Stimulated activated naive CD8-positive, alpha-beta T cell treated with anti-CD3 and anti-CD28 coated beads, Interleukin-15, Interleukin-2, amounts not matched to agents 100 U/mL and 50 U/mL, for 24 hours (primary cell): ENCODE data around the gene TMEM138.

Experiments
- ATAC-seq: fragments of 150-1000 bp; cut with Tn5 transposase; one replicate; pipeline ENCODE4 v1.10.0; 2021
- DNase-seq: peaks from one replicate; pipeline ENCODE4 v3.0.0; 2021

The TMEM138 gene

DNA sequence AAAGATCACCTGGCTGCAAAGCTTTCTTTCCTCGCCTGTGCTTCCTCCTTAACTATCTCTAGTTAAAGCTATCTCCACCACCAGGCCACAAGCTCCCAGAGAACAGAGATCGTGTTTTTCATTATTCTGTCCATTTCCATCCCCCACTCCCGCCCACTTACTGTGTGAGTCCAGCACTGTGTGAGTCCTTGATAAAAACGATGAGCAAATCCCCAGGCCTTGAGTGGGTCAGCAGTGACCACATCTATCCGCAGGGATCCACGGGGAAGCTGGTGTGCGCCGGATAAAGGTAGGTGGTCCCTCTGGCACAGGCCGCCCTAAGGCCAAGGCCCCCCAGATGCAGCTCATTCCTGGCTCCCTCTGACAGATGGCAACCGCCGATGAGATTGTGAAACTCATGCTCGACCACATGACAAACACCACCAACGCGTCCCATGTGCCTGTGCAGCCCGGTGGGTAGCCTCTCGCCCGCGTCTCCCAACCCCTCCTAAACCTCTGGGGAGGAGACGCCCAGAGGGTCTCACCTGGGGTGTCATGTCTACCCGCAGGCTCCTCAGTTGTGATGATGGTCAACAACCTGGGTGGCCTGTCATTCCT, 19.9 kb upstream of the TMEM138 start:
- ATAC-seq (no peak), DNase-seq (no peak)

DNA sequence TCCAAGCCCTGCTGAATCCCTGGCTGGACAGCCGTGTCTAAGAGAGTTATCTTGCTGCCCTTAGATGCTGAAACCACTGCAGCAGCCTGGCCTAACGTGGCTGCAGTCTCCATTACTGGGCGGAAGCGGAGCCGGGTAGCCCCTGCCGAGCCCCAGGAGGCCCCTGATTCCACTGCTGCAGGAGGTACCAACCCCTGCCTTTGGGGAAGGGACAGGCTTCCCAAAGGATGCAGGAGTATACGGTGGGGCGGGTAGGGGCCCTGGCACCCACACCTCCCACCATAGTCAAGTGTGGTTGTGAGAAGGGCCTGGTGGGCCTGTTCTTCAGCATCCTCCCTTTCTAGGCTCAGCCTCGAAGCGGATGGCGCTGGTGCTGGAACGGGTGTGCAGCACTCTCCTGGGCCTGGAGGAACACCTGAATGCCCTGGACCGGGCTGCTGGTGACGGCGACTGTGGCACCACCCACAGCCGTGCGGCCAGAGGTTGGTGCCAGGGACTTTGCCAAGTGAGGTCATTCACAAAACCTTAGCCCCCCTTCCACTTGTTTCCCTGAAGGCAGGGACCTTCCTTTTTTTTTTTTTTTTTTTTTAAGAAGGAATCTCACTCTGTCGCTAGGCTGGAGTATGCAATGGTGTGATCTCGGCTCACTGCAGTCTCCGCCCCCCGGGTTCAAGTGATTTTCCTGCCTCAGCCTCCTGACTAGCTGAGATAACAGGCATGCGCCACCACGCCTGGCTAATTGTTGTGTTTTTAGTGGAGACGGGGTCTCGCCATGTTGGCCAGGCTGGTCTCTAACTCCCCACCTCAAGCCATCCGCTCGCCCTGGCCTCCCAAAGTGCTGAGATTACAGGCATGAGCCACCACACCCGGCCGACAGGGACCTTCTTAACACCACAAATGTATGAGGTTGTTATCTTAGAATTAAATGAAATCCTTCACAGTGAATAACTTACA, 18.1 kb upstream of the TMEM138 start:
- ATAC-seq (no peak), DNase-seq (no peak)

DNA sequence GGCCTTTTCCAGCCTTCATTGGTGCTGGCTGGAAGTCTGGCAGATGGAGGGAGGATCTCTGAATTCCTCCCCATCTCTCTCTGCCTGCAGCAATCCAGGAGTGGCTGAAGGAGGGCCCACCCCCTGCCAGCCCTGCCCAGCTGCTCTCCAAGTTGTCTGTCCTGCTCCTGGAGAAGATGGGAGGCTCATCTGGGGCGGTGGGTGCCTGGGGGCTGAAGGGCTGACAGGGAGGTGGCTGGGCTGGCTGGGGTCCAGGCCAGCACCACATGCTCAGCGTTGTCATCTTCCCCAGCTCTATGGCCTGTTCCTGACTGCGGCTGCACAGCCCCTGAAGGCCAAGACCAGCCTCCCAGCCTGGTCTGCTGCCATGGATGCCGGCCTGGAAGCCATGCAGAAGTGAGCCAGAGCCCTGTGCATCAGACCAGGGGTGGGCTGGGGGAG, 17.0 kb upstream of the TMEM138 start:
- no peak for ATAC-seq

DNA sequence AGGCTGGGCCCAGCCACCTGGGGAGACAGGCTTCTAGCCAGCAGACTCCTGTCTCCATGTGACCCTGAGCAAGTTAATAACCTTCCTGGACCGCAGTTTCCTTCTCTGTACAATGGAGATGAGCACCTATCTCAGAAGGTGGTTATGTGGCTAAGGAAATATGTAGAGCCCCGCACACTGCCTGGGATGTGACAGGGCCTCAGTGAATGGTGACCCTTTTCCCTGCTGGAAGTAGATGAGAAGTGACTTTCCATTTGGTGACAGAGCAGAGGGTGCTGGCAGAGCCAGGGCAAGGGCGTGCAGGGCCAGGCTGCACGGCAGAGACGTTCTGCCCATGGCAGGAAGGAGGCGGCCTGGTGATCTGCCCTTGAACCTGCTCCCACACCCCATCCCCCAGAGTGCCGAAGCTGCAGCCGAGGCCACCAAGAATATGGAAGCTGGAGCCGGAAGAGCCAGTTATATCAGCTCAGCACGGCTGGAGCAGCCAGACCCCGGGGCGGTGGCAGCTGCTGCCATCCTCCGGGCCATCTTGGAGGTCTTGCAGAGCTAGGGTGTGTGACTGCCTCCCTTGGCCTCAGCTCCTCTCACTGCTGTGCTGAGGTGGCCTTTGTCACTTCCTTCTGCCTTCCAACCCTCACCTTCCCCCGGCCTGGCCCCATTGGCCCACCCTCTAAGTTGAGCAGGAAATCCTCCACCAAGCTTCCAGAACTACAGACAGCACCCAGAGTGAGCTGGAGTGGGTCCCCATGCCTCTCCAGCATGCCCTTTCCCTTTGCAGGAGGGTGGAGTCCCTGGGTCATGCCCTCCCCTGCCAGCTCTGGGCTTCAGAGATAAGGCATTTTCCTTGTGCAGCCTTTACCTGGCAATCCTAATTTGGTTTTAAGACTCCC, 16.0 kb upstream of the TMEM138 start:
- ATAC-seq: no peak
- DNase-seq: no peak

More for the DNA sequence above, 17.0 kb upstream of the TMEM138 start:
- DNase-seq: no peak

DNA sequence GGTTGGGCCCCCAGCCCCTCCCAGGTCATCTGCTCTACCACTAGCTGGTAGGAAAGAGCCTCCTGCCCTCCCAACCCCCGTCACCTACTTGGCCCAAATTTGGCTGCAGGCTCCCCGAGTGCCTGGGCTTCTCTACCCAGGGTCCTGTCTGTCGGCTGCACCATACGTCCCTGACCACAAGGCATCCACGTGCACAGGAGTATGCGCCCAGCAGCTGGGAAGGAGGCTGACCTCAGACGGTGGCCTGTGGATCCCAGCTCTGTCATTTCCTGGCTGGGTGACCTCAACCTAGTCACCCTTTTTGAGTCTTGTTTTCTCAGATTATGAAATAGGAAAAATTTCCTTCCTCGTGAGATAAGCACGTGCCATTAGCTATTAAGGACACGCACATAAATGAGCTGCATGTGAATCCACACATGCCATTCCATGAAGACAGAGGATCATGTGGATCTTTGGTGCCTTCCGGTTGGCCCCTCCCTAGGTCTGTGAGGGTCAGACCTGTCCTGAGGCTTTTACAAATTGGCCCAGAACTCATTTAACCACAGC, 14.2 kb upstream of the TMEM138 start:
- DNase-seq (no peak), ATAC-seq (no peak)

DNA sequence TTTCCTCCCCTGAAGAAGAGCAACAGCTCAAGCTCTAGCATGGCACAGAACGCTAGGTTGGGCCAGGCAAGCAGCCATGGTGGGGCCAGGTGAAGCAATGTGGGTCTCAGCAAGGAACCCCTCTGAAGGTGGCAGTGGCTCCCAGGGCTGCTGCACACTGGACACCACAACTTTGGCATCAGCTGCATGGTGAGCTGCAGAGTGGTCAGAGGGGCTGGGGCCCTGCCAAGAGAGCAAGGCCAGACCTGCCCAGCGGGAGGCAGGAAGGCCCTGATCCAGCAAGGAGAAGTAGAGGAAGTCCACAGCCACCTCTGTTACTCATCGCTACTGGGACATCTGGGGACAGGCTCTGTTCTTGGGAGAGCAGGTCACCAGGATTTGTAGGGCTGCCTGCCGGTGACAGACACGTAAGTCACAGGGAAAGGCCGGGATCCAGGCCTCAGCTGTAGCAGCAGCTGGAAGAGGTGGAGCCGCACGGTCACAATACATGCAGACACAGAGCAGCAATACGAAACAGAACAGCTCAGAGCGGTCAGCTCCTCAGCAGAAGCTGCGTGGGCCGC, 12.9 kb upstream of the TMEM138 start:
- DNase-seq: no peak
- ATAC-seq: no peak

DNA sequence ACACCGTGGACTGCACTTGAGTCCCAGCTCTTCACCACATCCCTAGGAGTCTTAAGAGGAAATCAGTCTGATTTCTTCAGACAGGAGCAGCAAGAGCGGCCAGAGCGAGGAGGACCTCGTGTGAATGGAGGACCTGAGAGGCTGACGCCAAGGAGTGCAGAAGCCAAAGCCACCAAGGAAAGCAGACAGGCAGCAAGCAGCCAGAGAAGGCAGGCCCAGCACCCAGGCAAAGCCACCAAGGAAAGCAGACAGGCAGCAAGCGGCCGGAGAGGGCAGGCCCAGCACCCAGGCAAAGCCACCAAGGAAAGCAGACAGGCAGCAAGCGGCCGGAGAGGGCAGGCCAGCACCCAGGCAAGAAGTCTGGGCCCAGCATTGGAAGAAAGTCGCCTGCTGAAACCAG, 12.3 kb upstream of the TMEM138 start:
- DNase-seq (no peak), ATAC-seq (no peak)

DNA sequence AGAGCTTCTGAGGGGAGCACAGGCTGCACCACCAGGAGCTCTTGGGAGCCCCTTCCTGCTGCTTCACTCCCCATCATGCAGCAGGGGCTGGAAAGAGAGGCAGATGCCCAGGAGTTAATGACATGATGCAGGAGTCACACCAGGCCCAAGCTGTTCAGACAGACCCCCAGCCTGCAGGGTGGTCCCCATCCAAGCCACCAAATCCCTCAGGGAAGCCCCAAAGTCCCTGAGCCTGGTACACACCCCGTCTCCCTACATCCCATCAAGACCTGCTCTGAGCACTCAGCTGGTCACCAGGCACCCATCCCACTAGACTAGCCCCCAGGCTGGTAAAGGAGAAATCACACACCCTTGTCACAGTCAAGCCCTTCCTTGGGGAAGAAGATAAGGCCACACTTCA, 11.8 kb upstream of the TMEM138 start:
- no peak for ATAC-seq
- DNase-seq: no peak

DNA sequence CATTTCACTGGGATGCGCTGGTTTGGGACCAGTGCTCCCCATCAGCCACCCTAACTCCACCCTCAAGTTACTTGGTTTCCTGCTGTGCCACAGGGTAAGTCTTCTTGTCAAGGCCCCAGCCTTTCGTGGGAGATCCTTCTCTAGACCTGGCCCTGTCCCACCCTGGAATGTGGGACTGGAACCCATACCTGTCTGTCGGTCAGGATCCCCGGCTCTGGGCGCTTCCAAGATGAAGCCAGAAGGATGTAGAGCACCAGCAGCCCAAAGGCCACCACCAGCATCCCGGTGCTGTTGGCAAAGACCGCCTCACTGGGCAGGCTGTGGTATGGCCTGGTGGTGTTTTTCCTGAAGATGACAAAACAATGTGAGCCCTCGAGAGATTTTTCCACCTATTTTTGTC, 11.4 kb upstream of the TMEM138 start:
- no peak for DNase-seq
- ATAC-seq: no peak

DNA sequence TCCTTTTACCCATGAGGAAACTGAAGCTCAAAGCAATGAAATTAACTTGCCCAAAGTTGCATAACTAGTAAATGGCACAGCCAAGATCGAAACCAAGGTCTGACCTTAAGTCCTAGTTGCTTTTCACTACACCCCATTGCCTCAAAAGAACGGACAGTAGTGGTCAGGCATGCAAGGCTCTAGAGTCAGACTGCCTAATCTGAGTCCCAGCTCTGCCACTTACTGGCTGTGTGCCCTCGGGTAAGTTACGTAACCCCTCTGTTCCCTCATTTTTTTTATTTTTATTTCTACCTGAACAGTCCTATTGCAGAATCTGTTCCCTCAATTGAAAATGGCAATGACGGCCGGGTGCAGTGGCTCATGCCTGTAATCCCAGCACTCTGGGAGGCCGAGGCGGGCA, 10.1 kb upstream of the TMEM138 start:
- no peak for DNase-seq
- no peak for ATAC-seq

DNA sequence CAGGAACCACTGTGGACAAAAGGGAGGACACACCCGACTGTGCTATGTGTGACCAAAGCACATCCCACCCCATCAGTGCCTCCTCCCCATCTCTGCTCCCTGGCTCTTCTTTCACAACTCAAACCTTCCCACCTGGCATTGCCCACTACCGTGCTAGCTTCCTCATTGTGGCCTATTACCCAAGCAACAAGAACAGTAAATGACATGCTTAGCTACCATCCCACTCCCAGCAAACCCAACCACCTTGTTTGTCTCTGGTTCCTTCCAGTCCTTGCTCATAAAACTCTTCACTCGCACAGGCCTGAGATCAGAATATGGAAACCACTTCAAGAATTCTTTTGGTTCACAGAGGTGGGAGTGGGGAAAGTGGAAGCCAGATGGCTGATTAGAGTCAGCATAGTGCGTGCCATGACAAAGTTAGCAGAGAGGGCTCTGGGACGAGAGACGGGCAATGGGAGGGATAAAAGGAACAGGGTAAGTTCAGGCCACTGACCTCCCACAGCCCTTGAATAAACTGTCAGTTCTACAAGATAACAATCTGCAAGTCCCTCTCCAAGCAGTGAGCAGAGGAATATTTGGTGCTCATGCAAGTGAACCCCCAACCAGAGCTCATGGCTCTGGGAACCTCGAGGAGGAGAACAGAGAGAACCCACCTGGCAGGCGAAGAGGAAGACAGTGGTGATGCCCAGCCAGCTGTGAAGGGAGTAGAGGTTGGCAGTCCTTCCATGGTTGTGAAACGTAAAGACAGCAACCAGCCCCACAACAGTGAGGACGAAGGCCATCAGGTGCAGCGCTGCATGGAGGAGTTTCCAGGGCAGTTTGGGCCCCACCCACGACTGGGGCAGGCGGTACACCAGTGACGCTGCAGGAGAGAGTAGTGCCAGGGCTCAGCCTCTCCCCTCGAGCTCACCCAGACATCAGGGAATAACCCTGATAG, 8.8 kb upstream of the TMEM138 start:
- DNase-seq: no peak
- no peak for ATAC-seq

DNA sequence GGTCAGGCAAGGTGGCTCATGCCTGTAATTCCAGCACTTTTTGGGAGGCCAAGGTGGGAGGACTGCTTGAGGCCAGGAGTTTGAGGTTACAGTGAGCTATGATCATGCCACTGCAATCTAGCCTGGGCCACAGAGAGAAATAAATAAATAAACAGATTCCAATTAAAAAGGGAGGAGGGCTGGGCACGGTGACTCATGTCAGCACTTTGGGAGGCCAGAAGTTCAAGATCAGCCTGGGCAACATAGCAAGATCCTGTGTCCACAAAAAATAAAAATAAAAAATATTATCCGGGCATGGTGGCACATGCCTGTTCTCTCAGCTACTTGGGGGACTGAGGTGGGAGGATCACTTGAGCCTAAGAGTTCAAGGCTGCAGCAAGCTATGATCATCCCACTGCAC, 8.0 kb upstream of the TMEM138 start:
- DNase-seq (no peak), ATAC-seq (no peak)

DNA sequence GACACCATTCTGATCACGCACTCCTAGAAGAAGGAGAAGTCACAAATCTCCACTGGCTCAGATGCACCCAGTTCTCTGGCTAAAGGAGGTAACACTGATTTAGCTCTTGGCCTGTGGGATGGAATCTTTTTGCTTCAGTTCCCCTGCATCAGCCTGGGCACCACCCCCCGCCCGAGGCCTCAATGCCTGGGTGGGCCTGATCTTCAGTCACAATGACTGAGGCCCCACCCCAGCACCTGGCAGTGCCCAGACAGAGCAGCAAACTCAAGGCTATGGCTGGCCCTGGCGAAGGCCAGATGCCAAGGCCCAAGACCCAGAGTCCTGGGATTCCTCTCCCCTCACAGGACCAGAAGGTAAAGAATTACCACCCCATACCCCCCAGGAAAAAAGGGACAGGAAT, 5.5 kb upstream of the TMEM138 start:
- DNase-seq (peak; percentile 26), ATAC-seq (no peak)

DNA sequence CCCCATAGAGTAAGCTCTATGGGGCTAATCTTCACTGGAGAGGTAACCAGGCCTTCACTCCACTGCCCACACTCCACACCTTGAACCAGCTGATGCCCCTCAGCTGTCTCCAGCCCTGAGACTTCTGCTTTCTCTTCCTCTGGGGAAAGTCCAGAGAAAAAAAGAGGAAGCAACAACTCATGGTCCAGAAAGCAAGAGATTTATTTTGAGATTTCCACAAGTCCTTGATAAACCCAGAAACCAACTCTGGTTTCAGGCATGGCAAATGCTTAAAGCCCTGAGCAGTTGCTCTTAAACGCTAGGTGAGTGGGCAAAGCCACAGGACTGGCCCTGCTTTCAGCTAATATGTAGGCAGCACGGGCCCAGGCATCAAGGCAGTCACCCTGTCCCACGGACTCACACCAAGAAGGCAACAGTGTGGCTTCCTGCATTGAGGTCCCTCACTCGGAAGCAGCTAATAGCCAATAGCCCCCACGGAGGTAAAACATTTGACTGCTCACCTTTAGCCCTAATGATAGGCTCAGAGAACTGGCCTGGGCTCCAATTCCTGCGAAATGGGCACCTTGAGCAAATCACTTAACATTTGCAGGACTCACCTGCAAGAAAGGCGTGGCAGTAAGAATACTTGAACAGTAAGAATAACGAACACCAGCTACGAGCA, 4.8 kb upstream of the TMEM138 start:
- ATAC-seq (no peak), DNase-seq (no peak)

DNA sequence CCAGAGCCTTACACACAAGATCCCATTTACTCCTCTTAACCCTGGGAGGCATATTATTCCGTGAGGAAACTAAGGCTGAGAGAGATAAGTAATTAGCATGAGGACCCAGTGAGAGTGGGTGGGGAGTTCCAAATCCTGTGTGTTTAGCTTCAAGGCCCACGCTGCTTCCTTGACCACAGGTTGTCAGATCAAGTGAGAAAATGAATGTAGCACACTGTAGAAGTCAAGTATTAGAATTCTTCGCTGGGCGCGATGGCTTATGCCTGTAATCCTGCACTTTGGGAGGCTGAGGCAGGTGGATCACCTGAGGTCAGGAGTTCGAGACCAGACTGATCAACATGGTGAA, 4.3 kb upstream of the TMEM138 start:
- no peak for DNase-seq
- no peak for ATAC-seq

DNA sequence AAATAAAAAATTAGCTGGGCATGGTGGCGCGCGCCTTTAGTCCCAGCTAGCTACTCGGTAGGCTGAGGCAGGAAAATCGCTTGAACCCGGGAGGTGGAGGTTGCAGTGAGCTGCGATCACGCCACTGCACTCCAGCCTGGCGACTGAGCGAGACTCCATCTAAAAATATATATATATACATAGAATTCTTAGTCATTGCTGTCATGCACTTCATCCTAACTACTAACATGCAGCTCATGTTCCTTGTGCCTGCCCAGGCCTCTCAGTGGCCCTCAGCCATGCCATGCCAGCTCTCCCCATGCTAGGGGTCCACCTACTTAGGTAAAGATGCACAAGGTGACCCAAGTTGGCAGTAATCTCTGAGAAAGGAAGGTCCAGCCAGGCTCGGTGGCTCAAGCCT, 3.6 kb upstream of the TMEM138 start:
- no peak for DNase-seq
- ATAC-seq: no peak

DNA sequence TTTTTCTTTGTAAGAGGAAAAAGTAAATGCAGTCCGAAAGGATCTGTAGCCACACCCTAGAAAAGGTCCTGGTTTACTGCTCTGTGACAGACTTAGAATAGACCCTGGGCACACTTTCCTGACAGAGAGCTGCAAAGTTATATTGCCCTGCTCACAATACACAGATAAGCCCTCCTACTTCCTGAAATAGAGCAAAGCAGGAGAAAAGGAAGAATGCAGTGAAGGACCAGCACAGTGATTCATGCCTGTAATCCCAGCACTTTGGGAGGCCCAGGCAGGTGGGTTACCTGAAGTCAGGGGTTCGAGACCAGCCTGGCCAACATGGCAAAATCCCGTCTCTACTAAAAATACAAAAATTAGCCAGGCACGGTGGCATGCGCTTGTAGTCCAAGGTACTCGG, 2.7 kb upstream of the TMEM138 start:
- no peak for DNase-seq
- ATAC-seq: no peak

DNA sequence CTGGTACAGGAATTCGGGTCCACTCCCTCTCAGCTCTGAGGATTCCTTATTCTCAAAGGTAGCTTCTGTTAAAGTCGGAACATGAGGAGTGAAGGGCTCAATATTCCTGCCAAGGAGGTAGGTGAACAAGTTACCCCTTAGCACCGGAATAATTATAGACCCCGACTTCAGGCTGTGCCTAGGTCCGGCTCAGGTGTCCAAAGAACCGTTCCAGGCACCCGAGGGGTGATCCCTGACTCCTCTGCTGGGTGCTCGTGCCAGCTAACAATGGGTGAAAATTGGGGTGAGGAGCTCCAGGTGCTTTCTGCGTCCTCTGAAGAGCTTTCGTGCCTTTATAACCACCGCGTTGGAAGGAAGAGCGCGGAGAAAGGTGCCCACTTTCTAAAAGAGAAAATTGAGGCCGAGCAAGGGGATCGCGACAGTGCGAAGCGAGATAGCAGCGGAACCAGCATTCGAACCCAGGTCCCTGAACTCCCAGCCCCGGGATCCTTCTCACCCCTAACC, 885 bp upstream of the TMEM138 start:
- no peak for ATAC-seq

DNA sequence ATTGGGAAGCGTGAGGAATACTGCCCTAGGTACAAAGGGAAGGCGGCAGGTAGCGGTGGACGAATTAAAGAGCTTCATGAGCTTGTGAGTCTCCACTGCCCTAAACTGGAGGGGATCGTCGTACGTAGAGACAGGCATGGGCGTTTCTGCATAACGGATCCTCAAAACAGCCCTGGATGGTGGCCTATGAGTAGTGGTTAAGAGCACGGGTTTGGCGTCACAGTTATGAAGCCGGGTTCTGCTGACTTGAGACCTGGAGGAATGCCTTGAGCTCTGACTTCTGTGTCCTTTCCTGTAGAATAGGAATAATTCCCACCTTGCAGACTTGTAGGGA, 335 bp downstream of the TMEM138 start:
- peak; percentile 21 for DNase-seq
- peak; percentile 9 for ATAC-seq

More for the DNA sequence above, 885 bp upstream of the TMEM138 start:
- DNase-seq: no peak

DNA sequence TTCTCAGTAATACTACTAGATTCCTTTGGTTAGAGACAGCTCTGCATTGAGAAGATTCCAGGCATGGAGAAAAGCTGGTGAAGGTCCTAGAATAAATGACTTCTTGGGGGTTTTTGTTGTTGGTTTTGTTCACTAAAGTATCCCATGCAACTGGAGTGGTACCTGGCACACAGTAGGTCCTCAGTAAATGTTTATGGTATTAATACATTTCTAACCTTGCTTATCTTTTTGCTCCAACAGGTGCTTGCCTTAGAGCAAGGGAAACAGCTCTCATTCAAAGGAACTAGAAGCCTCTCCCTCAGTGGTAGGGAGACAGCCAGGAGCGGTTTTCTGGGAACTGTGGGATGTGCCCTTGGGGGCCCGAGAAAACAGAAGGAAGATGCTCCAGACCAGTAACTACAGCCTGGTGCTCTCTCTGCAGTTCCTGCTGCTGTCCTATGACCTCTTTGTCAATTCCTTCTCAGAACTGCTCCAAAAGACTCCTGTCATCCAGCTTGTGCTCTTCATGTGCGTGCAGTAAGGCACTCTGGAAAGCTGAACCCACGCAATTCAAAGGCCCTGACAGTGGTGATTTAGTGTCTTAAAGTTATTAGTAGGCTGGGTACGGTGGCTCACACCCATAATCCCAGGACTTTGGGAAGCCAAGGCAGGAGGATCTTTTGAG, 2.0 kb downstream of the TMEM138 start:
- DNase-seq (no peak), ATAC-seq (no peak)
